GM12891 (cell line): ENCODE results near the gene SDHC. TPM values are rescaled to one million over a fixed set of nuclear protein-coding genes. Genes with fewer than 3 reads are reported as not detected.

ENCODE experiments used
- DNase-seq: peaks from one replicate; pipeline ENCODE4 v3.0.0; 2011; ENCODE audit warnings: low spot score; ENCODE audit not compliant: insufficient read length
- FAIRE-seq: peaks from 2 replicates; lab custom pipeline; 2011; peaks lifted over from hg19 to GRCh38; lab: Jason Lieb, UNC
- PAX5 ChIP-seq: IDR thresholded peaks from 2 replicates; pipeline ENCODE4 v1.6.1; 2011; ENCODE audit warnings: low read length, moderate library complexity, mild to moderate bottlenecking; ENCODE audit not compliant: insufficient read depth, severe bottlenecking
- POLR2A ChIP-seq: IDR thresholded peaks from 2 replicates; pipeline ENCODE4 v1.6.1; 2011; ENCODE audit warnings: low read depth, low read length, control low read depth
- POLR2AphosphoS5 ChIP-seq: IDR thresholded peaks from 2 replicates; pipeline ENCODE4 v1.6.1; 2011; ENCODE audit warnings: low read depth, low read length, control low read depth
- POU2F2 ChIP-seq: IDR thresholded peaks from 2 replicates; pipeline ENCODE4 v1.6.1; 2011; ENCODE audit warnings: low read depth, mild to moderate bottlenecking, control low read depth, low read length, moderate library complexity
- SPI1 ChIP-seq: IDR thresholded peaks from 2 replicates; pipeline ENCODE4 v1.6.1; 2011; ENCODE audit warnings: low read depth, low read length, control low read depth
- TAF1 ChIP-seq: IDR thresholded peaks from 2 replicates; pipeline ENCODE4 v1.6.1; 2011; ENCODE audit warnings: low read depth, low read length, control low read depth
- polyA plus RNA-seq: library from polyadenylated mRNA; unstranded; fragments of >200 nt; gene quantifications from one replicate; pipeline ENCODE4 v1.2.1, GENCODE V29; 2012; ENCODE audit warnings: low read depth, missing spikeins, inconsistent platforms; ENCODE audit not compliant: missing spikeins

The SDHC gene
- 164 TPM for polyA plus RNA-seq

GRCh38 chr1:161314201-161314981 lies at the start of gene SDHC:
TSS of gene SDHC (plus strand) at chr1:161314381. CDS start at chr1:161314406, 25 bp downstream.
- DNase-seq, result peak; percentile 85
- peak; percentile 97 for FAIRE-seq
- TF ChIP-seq SPI1 (peak; percentile 55), POU2F2 (no peak; the same call in 1 of the 2 replicates), POLR2AphosphoS5 (peak; percentile 95), POLR2A (peak; percentile 96), TAF1 (peak; percentile 94), PAX5 (no peak)

GRCh38 chr1:161265305-161265704 lies 48.9 kb upstream of the SDHC start:
- DNase-seq (no peak), FAIRE-seq (no peak)
- TF ChIP-seq TAF1 (no peak), PAX5 (no peak), POLR2A (no peak), POU2F2 (no peak), SPI1 (no peak), POLR2AphosphoS5 (no peak)

GRCh38 chr1:161266202-161266601 lies 48.0 kb upstream of the SDHC start:
- DNase-seq (no peak), FAIRE-seq (no peak)
- TF ChIP-seq SPI1 (no peak), PAX5 (no peak), POLR2AphosphoS5 (no peak), POU2F2 (no peak), TAF1 (no peak), POLR2A (no peak)

GRCh38 chr1:161266836-161267235 lies 47.3 kb upstream of the SDHC start:
- TF ChIP-seq POU2F2, result no peak
- no peak for TF ChIP-seq TAF1
- no peak for TF ChIP-seq POLR2AphosphoS5
- TF ChIP-seq PAX5, result no peak
- no peak for TF ChIP-seq POLR2A
- TF ChIP-seq SPI1, result no peak
- FAIRE-seq, result no peak
- DNase-seq, result no peak

GRCh38 chr1:161267321-161267720 lies 46.9 kb upstream of the SDHC start:
- no peak for FAIRE-seq
- DNase-seq, result no peak

GRCh38 chr1:161273402-161273801 lies 40.8 kb upstream of the SDHC start:
- TF ChIP-seq POLR2AphosphoS5 (no peak), TAF1 (no peak), POLR2A (no peak), POU2F2 (no peak), SPI1 (no peak), PAX5 (no peak)
- DNase-seq (no peak), FAIRE-seq (no peak)

More at GRCh38 chr1:161267321-161267720, 46.9 kb upstream of the SDHC start:
- TF ChIP-seq PAX5 (no peak), POU2F2 (no peak), SPI1 (no peak), POLR2AphosphoS5 (no peak), POLR2A (no peak), TAF1 (no peak)

- FAIRE-seq (no peak), DNase-seq (no peak)
- TF ChIP-seq PAX5 (no peak), POLR2AphosphoS5 (no peak), POLR2A (no peak), SPI1 (no peak), POU2F2 (no peak), TAF1 (no peak)
These were observed 39.3 kb upstream of the SDHC start for GRCh38 chr1:161274874-161275273.

GRCh38 chr1:161282991-161283390 lies 31.2 kb upstream of the SDHC start:
- FAIRE-seq (no peak), DNase-seq (no peak)
- TF ChIP-seq POLR2AphosphoS5 (no peak), SPI1 (no peak), POLR2A (no peak), TAF1 (no peak), POU2F2 (no peak), PAX5 (no peak)

GRCh38 chr1:161285113-161285512 lies 29.1 kb upstream of the SDHC start:
- no peak for FAIRE-seq

More at GRCh38 chr1:161285113-161285512, 29.1 kb upstream of the SDHC start:
- no peak for TF ChIP-seq PAX5
- no peak for TF ChIP-seq POLR2AphosphoS5
- no peak for TF ChIP-seq POLR2A
- no peak for TF ChIP-seq SPI1
- no peak for TF ChIP-seq TAF1
- TF ChIP-seq POU2F2, result no peak
- no peak for DNase-seq
